Amniotic epithelial cell (primary cell): Measurements from ENCODE around the gene TLE6.
"Not testable (repeated sequence)": the region's sequence is repeated elsewhere in the genome, so short reads cannot be mapped to it uniquely, and the experiment has no call there.

ENCODE experiments used
- DNase-seq: peaks from one replicate; pipeline ENCODE4 v3.0.0-alpha.2; 2010; ENCODE audit warnings: low read depth

TLE6 gene

GRCh38 chr19:3029065-3029923, 51.9 kb downstream of the TLE6 start, which contains the start of gene TLE2:
TLE2 (minus strand) TSS chr19:3029280; CDS start chr19:3028904, 376 bp downstream.
- DNase-seq = no peak

GRCh38 chr19:3031607-3031867, 54.2 kb downstream of the TLE6 start:
- no peak for DNase-seq

DNA sequence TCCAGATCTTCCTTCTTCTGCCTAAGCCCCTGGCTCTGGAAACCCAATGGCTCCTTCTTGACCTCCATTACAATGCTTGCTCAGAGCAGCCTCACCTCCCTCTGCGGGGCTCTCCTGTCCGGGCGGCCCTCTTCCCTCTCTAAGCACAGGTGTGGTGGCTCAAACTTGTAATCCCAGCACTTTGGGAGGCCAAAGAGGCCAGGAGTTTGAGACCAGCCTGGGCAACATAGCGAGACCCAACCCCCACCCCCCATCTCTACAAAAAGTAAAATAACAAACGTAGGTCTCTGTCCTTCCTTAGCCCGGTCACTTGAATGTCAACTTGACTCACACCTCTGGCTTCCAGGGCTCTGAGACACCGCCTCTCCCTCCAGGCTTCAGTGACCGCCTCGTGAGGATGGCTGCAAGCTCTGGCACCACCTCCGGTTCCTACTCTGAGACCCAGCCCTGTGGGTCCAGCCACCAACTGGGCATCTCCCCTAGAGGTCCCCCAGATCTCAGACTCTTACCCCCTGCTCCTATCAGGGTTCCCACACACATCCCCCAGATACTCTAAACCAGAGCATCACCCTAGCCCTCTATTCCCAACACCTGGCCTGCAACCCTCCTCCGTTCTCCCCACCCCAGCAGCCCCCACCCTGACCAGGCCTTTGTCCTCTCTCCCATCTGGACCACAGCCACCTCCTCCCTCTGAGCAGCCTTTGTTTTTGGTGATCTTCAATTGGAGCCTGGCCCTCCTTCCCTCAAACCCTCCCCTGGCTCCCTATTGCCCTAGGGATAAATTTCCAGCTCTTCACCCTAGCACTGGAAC, 56.4 kb downstream of the TLE6 start:
- no peak for DNase-seq

- DNase-seq = no peak
Observed at GRCh38 chr19:3034406-3034655, 57.0 kb downstream of the TLE6 start.

DNA sequence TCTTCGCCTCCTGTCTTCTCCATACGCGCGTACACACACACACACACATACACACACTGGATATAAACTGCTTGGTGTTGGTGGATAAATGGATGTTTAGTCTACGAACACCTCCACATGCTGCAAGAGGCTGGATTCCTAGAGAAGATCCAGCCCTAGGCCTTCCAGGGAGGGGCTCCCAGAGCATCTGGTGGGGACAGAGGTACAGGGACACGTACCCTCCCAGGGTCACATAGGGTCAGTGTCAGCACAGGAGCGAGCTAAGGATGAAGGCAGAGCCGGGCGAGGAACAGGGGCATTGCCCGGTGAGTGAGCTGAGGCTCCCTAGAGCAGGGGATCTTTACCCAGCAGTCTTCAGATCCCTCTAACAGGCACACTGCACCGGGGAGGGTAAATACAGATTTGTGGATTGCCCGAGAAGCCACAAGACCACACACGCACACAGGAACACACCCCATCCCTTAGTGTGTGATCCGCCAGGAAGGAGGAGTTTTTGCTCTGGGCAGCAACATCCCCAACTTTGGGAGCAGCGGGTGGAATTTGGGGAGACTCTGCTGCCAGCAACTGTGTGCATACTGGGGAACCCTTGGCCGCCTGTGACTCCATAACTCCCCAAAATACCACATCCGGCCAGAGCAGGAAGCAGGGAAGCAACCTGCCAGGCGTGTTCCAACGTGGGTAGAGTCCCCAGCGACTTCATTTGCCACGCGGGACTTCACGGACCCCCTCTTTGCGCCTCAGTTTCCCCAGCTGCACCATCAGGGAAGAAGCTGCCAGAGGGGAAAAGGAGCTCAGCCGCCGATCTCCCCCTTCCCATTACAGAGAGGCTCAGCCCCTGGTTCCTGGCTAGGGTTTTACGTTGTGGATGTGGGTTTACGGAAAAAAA, 57.5 kb downstream of the TLE6 start:
- DNase-seq = peak; percentile 70

DNA sequence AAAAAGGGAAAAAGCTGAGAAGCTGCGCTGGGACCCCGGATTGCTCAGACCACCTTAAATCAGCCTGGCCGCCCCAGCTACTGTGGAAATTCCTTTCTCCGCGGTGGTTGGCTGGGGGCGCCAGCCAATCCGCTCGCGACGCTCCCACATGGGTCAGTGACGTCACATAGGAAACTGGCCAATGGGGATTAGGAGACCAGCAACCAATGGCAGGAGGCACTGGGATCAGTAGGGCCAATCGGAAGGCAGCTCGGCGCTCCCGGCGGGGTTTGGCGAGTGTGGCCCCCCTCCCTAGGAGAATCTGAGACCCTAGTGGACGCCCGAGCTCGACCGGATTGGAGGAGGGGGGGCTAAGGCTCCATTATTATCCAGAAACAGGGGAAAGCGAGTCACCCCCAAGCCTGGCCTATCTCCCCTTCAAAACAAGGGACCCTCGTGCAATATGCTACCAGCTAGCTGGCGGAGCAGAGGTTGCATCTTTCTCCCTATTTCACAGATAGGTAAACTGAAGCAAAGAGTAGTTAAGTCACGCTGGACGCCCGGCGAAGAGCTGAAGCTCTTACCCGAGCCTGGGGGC, 58.3 kb downstream of the TLE6 start:
- DNase-seq = peak; percentile 99

DNA sequence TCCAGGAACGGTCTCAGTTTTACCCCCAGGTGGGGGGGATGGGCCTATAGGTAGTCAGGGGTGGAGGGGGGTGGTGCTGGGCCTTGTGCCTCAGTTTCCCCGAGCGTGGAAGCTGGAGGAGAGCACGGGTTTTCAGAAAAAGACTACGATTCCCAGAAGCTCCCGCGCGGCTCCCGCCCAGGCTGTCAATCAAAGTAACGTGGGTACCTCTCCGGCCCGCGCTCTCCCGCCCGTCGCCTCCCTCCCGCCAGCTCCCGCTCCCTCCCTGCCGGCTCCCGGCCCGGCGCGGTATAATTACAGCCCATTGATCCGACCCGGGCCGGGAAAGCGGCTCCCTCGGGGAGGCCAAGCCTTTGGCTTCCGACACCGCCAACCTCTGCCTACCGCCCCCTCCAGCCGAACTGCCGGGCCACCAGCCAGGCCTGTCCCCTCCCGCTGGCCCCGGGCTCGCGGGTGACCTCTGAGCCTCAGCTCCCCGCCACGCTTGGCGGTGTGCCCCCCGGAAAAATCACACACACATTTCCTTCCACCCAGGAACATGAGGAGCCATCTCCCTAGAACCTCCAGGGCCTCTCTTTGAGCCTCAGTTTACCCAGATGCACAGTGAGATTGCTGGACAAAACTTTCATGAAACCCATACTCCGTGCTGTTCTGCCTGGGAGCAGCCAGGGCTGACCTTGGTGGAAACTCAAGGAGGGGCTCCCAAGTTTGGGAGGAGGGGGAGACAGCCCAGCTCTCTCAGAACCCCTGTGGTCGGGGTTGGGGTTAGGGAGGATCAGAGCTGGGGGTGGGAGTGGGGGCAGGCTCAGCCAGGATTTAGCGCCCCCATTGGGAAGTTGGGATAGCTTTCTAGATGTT, 59.0 kb downstream of the TLE6 start:
- DNase-seq = peak; percentile 92

DNA sequence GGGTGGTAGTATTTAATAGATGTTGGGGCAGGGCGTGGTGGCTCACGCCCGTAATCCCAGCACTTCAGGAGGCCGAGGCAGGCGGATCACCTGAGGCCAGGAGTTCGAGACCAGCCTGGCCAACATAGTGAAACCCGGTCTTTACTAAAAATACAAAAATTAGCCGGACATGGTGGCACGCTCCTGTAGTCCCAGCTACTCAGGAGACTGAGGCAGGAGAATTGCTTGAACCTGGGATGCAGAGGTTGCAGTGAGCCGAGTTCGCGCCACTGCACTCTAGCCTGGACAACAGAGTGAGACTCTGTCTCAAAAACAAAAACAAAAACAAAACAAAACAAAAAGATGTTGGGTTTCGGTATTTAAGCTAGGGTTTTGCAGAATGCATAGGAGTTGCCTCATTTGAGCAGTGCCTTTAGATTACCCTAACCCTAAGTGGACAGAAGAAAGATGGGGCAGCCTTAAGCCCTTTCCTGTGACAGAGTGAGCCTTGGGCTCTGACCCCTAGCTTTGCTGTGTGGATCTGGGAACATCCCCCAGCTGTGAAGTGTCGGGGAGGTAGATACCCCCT, 59.7 kb downstream of the TLE6 start:
- not testable (repeated sequence) for DNase-seq

DNA sequence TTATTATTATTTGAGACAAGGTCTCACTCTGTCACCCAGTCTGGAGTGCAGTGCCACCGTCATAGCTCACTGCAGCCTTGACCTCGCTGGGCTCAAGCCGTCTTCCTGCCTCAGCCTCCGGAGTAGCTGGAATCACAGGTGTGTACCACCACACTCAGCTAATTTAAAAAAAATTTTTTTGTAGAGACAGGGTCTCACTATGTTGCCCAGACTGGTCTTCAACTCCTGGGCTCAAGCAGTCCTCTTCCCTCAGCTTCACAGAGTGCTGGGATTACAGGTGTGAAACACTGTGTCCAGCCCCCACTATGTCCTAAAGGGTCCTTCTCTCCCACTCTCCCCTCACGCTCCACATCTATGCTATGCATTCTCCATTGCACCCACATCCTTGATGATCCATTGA, 60.9 kb downstream of the TLE6 start:
- DNase-seq = no peak

DNA sequence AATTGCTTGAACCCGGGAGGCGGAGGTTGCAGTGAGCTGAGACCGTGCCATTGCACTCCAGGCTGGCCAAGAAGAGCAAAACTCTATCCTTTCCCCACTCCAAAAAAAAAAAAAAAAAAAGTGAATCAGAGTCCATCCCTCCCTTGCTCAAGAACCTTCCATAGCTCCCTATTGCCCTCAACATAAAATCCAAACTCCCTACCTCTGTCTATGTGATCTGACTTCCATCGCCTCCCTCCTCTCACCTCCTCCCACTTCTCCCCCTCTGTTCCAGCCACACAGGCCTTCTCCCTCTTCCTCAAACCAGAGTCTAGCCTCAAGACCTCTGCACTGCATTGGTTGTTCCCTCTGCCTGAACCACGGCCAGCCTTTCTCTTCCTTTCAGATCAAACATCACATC, 61.8 kb downstream of the TLE6 start:
- no peak for DNase-seq

- no peak for DNase-seq
Observed at GRCh38 chr19:3039641-3040077, 62.3 kb downstream of the TLE6 start.

- no peak for DNase-seq
Observed at GRCh38 chr19:3041327-3041726, 64.0 kb downstream of the TLE6 start.

GRCh38 chr19:3041761-3042620, 64.6 kb downstream of the TLE6 start:
- no peak for DNase-seq

DNA sequence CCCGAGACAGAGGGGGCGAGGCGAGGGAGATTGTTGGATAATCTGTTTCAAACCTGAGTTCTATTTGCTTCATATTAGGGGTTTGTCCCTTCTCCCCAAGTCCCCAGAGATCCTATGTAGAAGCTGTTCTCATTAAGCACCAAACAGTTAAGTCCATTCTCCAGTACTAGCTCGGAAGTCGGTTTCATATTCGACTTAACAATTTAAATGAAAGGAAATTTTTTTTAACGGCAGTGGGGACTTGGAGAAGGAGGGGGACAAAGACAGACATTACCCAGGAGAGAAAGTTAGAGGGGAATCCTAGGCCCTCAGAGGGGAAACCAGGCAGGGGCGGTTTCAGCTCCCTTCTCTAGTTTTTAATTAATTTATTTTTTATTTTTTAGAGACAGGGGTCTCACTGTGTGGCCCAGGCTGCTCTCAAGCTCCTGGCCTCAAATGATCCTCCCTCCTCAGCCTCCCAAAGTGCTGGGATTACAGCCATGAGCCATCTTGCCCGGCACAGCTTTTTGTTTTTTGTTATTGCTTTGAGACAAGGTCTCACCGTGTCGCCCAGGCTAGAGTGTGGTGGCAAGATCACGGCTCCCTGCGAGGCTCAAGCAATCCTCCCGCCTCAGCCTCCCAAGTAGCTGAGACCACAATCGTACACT, 65.4 kb downstream of the TLE6 start:
- no peak for DNase-seq
